NB4 (cell line): Measurements from ENCODE around the gene SLC25A15.

ENCODE experiments used
- DNase-seq: peaks from one replicate; pipeline ENCODE4 v3.0.0; 2010; ENCODE audit warnings: low read depth
- H3K4me3 ChIP-seq: one replicate; pipeline ENCODE4 v1.5.1; 2011; ENCODE audit warnings: mild to moderate bottlenecking, low read depth, low read length, moderate library complexity
- CTCF ChIP-seq: IDR thresholded peaks from one replicate; pipeline ENCODE4 v1.5.1; 2012; ENCODE audit warnings: low read depth, low read length
- MAX ChIP-seq: IDR thresholded peaks from 2 replicates; pipeline ENCODE4 v1.6.1; 2011; ENCODE audit warnings: low read depth, low read length
- MYC ChIP-seq: IDR thresholded peaks from 2 replicates; pipeline ENCODE4 v1.6.1; 2011; ENCODE audit warnings: low read depth, low read length
- POLR2A ChIP-seq: IDR thresholded peaks from 2 replicates; pipeline ENCODE4 v1.6.1; 2011; ENCODE audit warnings: mild to moderate bottlenecking; ENCODE audit not compliant: insufficient read length; ENCODE audit errors: extremely low read depth

Gene SLC25A15

GRCh38 chr13:40792284-40793051 is 3.1 kb downstream of the SLC25A15 start:
- DNase-seq: no peak
- H3K4me3 ChIP-seq: no peak overlapping the region
- TF ChIP-seq MYC (no peak), MAX (no peak), POLR2A (no peak)

- no peak for TF ChIP-seq MYC
- TF ChIP-seq MAX: no peak
- no peak for TF ChIP-seq POLR2A
- no peak for TF ChIP-seq CTCF
- no peak overlapping the region for H3K4me3 ChIP-seq
- DNase-seq: no peak
Measured at GRCh38 chr13:40793339-40793738, 3.9 kb downstream of the SLC25A15 start.

GRCh38 chr13:40794414-40795368 is 5.3 kb downstream of the SLC25A15 start:
- TF ChIP-seq POLR2A: no peak
- no peak for TF ChIP-seq CTCF
- TF ChIP-seq MYC: no peak
- no peak for TF ChIP-seq MAX
- DNase-seq: no peak
- no peak overlapping the region for H3K4me3 ChIP-seq

GRCh38 chr13:40796649-40797048 is 7.2 kb downstream of the SLC25A15 start:
- DNase-seq: no peak
- TF ChIP-seq MYC (no peak), CTCF (no peak), MAX (no peak), POLR2A (no peak)
- no peak overlapping the region for H3K4me3 ChIP-seq

GRCh38 chr13:40798380-40798779 is 9.0 kb downstream of the SLC25A15 start:
- peak; percentile 70 for DNase-seq
- TF ChIP-seq CTCF: no peak
- no peak for TF ChIP-seq MAX
- TF ChIP-seq MYC: no peak
- no peak for TF ChIP-seq POLR2A
- no peak overlapping the region for H3K4me3 ChIP-seq
